ENCODE results near the gene NUB1. TPM values are rescaled to one million over a fixed set of nuclear protein-coding genes. Genes with fewer than 3 reads are reported as not detected.

The NUB1 gene
- total RNA-seq, 1 donor from 2014 or later: 53.5 TPM

DNA sequence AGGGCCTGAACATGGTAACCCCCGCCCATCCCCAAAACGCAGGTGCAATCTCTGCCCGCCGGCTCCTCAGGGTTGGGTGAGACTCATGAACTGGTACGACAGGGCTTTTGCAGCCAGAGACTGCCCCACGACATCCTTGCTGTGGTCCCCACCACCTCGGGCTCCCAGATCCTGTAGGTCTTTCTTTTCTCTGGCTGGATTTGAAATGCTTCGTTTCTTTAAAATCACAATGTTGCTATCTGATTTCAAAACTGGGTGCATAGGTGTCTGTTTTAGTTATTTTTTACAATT lies 46.3 kb downstream of the NUB1 start:
- H3K4me3 Mint-ChIP-seq (ENCODE audit: low read depth): no peak overlapping the region
- peaks cover 21% of the 10 kb centered on the region for H3K36me3 Mint-ChIP-seq (ENCODE audit: insufficient read depth)
- no peaks in the 10 kb centered on the region for H3K9me3 Mint-ChIP-seq (ENCODE audit: low read depth)
- H3K27ac Mint-ChIP-seq: no peak overlapping the region
- DNase-seq (ENCODE audit: low spot score, unreplicated experiment): no peak
- no peaks in the 10 kb centered on the region for H3K4me1 Mint-ChIP-seq (ENCODE audit: low read depth)
- peaks cover 15% of the 10 kb centered on the region for H3K27me3 Mint-ChIP-seq
- TF ChIP-seq, protein P1, sequence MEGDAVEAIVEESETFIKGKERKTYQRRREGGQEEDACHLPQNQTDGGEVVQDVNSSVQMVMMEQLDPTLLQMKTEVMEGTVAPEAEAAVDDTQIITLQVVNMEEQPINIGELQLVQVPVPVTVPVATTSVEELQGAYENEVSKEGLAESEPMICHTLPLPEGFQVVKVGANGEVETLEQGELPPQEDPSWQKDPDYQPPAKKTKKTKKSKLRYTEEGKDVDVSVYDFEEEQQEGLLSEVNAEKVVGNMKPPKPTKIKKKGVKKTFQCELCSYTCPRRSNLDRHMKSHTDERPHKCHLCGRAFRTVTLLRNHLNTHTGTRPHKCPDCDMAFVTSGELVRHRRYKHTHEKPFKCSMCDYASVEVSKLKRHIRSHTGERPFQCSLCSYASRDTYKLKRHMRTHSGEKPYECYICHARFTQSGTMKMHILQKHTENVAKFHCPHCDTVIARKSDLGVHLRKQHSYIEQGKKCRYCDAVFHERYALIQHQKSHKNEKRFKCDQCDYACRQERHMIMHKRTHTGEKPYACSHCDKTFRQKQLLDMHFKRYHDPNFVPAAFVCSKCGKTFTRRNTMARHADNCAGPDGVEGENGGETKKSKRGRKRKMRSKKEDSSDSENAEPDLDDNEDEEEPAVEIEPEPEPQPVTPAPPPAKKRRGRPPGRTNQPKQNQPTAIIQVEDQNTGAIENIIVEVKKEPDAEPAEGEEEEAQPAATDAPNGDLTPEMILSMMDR (IDR thresholded peaks at IDR 0.05; ENCODE audit: unreplicated experiment): no peak

DNA sequence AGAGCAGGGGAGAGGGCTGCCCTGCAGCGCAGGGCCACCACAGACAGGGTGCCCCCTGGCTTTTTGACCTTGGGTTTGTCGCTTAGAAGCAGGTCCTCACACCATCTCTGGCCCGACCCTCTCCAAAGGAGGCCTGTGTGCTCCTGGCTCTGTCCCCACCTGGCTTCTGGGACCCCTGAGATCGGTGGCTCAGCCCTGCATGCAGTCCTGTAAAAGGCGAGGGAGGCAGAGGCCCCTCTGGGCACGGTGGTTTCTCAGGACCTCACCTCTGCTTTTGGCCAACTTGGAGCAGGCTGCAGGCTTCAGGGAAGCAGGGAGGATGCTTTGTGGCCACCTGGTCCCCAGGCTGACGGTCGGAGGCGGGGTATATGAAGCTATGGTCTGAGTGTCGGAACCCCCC lies 46.8 kb downstream of the NUB1 start:
- DNase-seq (ENCODE audit: low spot score, unreplicated experiment): no peak
- TF ChIP-seq, protein P1 (IDR thresholded peaks at IDR 0.05; ENCODE audit: unreplicated experiment): no peak
- Mint-ChIP-seq H3K27ac (no peak overlapping the region), H3K4me3 (ENCODE audit: low read depth) (no peak overlapping the region), H3K36me3 (ENCODE audit: insufficient read depth) (peaks cover 20% of the 10 kb centered on the region), H3K27me3 (peaks cover 14% of the 10 kb centered on the region), H3K4me1 (ENCODE audit: low read depth) (no peaks in the 10 kb centered on the region), H3K9me3 (ENCODE audit: low read depth) (no peaks in the 10 kb centered on the region)

- Mint-ChIP-seq H3K36me3 (ENCODE audit: insufficient read depth) (peaks cover 12% of the 10 kb centered on the region), H3K9me3 (ENCODE audit: low read depth) (no peaks in the 10 kb centered on the region), H3K4me3 (ENCODE audit: low read depth) (no peak overlapping the region), H3K4me1 (ENCODE audit: low read depth) (no peaks in the 10 kb centered on the region), H3K27me3 (peaks cover 6% of the 10 kb centered on the region), H3K27ac (no peak overlapping the region)
- TF ChIP-seq, protein P1 (IDR thresholded peaks at IDR 0.05; ENCODE audit: unreplicated experiment): no peak
- DNase-seq (ENCODE audit: low spot score, unreplicated experiment): no peak
These were observed 47.6 kb downstream of the NUB1 start for GRCh38 chr7:151389096-151389767.

- TF ChIP-seq, protein P1 (IDR thresholded peaks at IDR 0.05; ENCODE audit: unreplicated experiment): no peak
- Mint-ChIP-seq H3K36me3 (ENCODE audit: insufficient read depth) (peaks cover 6% of the 10 kb centered on the region), H3K4me1 (ENCODE audit: low read depth) (no peaks in the 10 kb centered on the region), H3K4me3 (ENCODE audit: low read depth) (no peak overlapping the region), H3K27me3 (no peaks in the 10 kb centered on the region), H3K9me3 (ENCODE audit: low read depth) (no peaks in the 10 kb centered on the region), H3K27ac (no peak overlapping the region)
- no peak for DNase-seq (ENCODE audit: low spot score, unreplicated experiment)
These were observed 48.4 kb downstream of the NUB1 start for GRCh38 chr7:151389768-151390597.

DNA sequence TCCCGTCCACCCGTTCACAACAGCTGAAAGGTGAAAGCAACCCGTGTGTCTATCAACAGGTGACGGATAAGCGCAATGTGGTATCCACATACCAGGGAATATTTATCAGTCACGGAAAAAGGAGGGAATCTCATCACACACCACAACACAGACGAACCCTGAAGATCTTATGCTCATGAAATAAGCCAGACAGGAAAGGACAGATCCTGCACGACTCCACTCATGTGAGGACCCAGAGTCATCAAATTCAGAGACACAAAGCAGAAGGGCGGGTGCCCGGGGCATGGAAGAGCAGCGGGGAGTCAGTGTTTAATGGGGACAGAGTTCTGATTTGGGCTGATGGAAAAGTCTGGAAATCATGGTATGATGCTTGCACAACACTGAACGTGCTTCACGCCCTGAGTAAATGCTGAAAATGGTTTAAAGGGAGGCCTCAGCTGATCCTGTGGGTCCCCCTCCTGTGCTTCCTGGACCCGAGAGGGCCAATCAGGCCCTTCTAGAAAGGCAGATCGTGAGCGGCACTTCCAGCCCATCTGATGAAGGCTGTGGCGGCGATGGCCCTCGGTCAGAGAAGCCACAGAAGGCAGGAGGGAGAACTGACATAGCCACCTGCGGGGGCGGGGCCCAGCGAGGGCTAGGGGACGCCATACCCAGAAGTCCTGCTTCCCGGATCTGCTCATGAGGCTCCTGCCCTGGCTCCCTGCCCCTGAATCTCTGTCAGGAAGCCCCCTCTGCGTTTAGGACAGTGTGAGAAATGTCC lies 49.2 kb downstream of the NUB1 start:
- Mint-ChIP-seq H3K27me3 (no peaks in the 10 kb centered on the region), H3K36me3 (ENCODE audit: insufficient read depth) (peaks cover 6% of the 10 kb centered on the region), H3K9me3 (ENCODE audit: low read depth) (no peaks in the 10 kb centered on the region), H3K27ac (no peak overlapping the region), H3K4me1 (ENCODE audit: low read depth) (no peaks in the 10 kb centered on the region), H3K4me3 (ENCODE audit: low read depth) (no peak overlapping the region)
- DNase-seq (ENCODE audit: low spot score, unreplicated experiment): no peak
- TF ChIP-seq, protein P1 (IDR thresholded peaks at IDR 0.05; ENCODE audit: unreplicated experiment): no peak

Measured in progenitor cell of endocrine pancreas (in vitro differentiated cells).